ENCODE measurements around the gene GCKR. TPM values are rescaled to one million over a fixed set of nuclear protein-coding genes. Genes with fewer than 3 reads are reported as not detected.

The GCKR gene
- total and polyA plus RNA-seq, 2 of the 13 experiments (the other 11 are each of a cell fraction or from before 2014, with no cell fraction given), result 15.2 to 48.3 TPM

GRCh38 chr2:27489498-27490397, 6.9 kb upstream of the GCKR start, which contains the start of gene IFT172 (continued):
- TF ChIP-seq BCLAF1 (IDR thresholded peaks at IDR 0.05) (no peak), ZFX (CRISPR knock-in tag; IDR thresholded peaks at IDR 0.05; ENCODE audit: low read depth) (peak; percentile 58), FUBP1 (CRISPR knock-in tag; IDR thresholded peaks at IDR 0.05; ENCODE audit: borderline replicate concordance) (0 out of 2 replicates have a peak, but pooled peaks have one; percentile 87), ZNF142 (CRISPR knock-in tag; IDR thresholded peaks at IDR 0.05) (no peak), CENPT (CRISPR knock-in tag; IDR thresholded peaks at IDR 0.05; ENCODE audit: low read depth) (no peak), MAFF (IDR thresholded peaks at IDR 0.05; ENCODE audit: low read depth, low read length) (no peak), ESRRA (CRISPR knock-in tag; IDR thresholded peaks at IDR 0.05; ENCODE audit: low read depth) (peak; percentile 79; the same call in 1 of the 2 replicates), NAIF1 (CRISPR knock-in tag; IDR thresholded peaks at IDR 0.05; ENCODE audit: borderline replicate concordance) (peak; percentile 99), ATF5 (CRISPR knock-in tag; IDR thresholded peaks at IDR 0.05; ENCODE audit: low read depth) (no peak; the same call in 1 of the 2 replicates), ZNF343 (CRISPR knock-in tag; IDR thresholded peaks at IDR 0.05) (0 out of 2 replicates have a peak, but pooled peaks have one; percentile 34), MED13 (CRISPR knock-in tag; IDR thresholded peaks at IDR 0.05) (no peak), ZNF775 (CRISPR knock-in tag; IDR thresholded peaks at IDR 0.05; ENCODE audit: borderline replicate concordance) (no peak), IRX3 (CRISPR knock-in tag; IDR thresholded peaks at IDR 0.05; ENCODE audit: borderline replicate concordance, low read depth) (peak; percentile 70; the same call in 1 of the 2 replicates), PLRG1 (conservative IDR thresholded peaks at IDR 0.05) (no peak), FOXA3 (CRISPR knock-in tag; IDR thresholded peaks at IDR 0.05) (peak; percentile 64), ATF7-NPFF (CRISPR knock-in tag; IDR thresholded peaks at IDR 0.05; ENCODE audit: low read depth) (peak; percentile 46), PHF5A (CRISPR knock-in tag; IDR thresholded peaks at IDR 0.05; ENCODE audit: low read depth, unreplicated experiment) (peak; percentile 82)

All from HepG2 (cell line).